ENCODE measurements around the gene PITPNC1. TPM values are rescaled to one million over a fixed set of nuclear protein-coding genes. Genes with fewer than 3 reads are reported as not detected.

Gene PITPNC1
- total and polyA plus RNA-seq, 7 donors = 3.0 to 15.7 (median 5.6) TPM

GRCh38 chr17:67518876-67519275, 141.8 kb downstream of the PITPNC1 start:
- DNase-seq = no peak
- Histone ChIP-seq H3K9me3 (no peaks in the 10 kb centered on the region), H3K27me3 (no peaks in the 10 kb centered on the region), H3K4me1 (peaks cover 0 to 13% (median 12%) of the 10 kb centered on the region in 4 donors), H3K36me3 (no peaks in the 10 kb centered on the region), H3K27ac (no peak overlapping the region), H3K4me3 (no peak overlapping the region)
- intact Hi-C loops (cut with DNase I) = no loop called here
- TF ChIP-seq POLR2A (IDR thresholded peaks at IDR 0.05) (no peak), EP300 (IDR thresholded peaks at IDR 0.05) (no peak), POLR2AphosphoS5 (IDR thresholded peaks at IDR 0.05) (no peak)
- TF ChIP-seq, protein P1, sequence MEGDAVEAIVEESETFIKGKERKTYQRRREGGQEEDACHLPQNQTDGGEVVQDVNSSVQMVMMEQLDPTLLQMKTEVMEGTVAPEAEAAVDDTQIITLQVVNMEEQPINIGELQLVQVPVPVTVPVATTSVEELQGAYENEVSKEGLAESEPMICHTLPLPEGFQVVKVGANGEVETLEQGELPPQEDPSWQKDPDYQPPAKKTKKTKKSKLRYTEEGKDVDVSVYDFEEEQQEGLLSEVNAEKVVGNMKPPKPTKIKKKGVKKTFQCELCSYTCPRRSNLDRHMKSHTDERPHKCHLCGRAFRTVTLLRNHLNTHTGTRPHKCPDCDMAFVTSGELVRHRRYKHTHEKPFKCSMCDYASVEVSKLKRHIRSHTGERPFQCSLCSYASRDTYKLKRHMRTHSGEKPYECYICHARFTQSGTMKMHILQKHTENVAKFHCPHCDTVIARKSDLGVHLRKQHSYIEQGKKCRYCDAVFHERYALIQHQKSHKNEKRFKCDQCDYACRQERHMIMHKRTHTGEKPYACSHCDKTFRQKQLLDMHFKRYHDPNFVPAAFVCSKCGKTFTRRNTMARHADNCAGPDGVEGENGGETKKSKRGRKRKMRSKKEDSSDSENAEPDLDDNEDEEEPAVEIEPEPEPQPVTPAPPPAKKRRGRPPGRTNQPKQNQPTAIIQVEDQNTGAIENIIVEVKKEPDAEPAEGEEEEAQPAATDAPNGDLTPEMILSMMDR (IDR thresholded peaks at IDR 0.05) = no peak
- WGBS, 2 donors = 99% methylated on average over 3 of the region's 3 CpGs

- H3K9me3 ChIP-seq = no peaks in the 10 kb centered on the region
- H3K4me3 ChIP-seq = no peak overlapping the region
- 78 to 85% methylated on average over 5 of the region's 5 CpGs for WGBS, 2 donors
- no peaks in the 10 kb centered on the region for H3K27me3 ChIP-seq
- intact Hi-C loops (cut with DNase I) = no loop called here
- TF ChIP-seq, protein P1 (IDR thresholded peaks at IDR 0.05) = no peak
- no peak for TF ChIP-seq EP300 (IDR thresholded peaks at IDR 0.05)
- TF ChIP-seq POLR2A (IDR thresholded peaks at IDR 0.05) = no peak
- TF ChIP-seq POLR2AphosphoS5 (IDR thresholded peaks at IDR 0.05) = no peak
- no peaks in the 10 kb centered on the region for H3K36me3 ChIP-seq
- DNase-seq = no peak
- H3K27ac ChIP-seq = peak overlapping the region in 2 of 4 donors; percentile 24 to 34
- H3K4me1 ChIP-seq = peaks cover 0 to 12% (median 8%) of the 10 kb centered on the region in 4 donors
These were observed 142.7 kb downstream of the PITPNC1 start for GRCh38 chr17:67519801-67520251.

GRCh38 chr17:67520252-67520906, 143.3 kb downstream of the PITPNC1 start:
- peak; percentile 87 for DNase-seq
- peaks cover 0 to 7% (median 2%) of the 10 kb centered on the region in 4 donors for H3K4me1 ChIP-seq
- peak overlapping the region in 3 of 4 donors; percentile 24 to 41 (median 34) for H3K27ac ChIP-seq
- intact Hi-C loops (cut with DNase I) = no loop called here
- no peaks in the 10 kb centered on the region for H3K27me3 ChIP-seq
- no peak overlapping the region for H3K4me3 ChIP-seq
- no peak for TF ChIP-seq EP300 (IDR thresholded peaks at IDR 0.05)
- no peak for TF ChIP-seq POLR2A (IDR thresholded peaks at IDR 0.05)
- TF ChIP-seq, protein P1 (IDR thresholded peaks at IDR 0.05) = no peak
- peak in 2 of 4 donors; percentile 21 to 44 for TF ChIP-seq POLR2AphosphoS5 (IDR thresholded peaks at IDR 0.05)
- no peaks in the 10 kb centered on the region for H3K9me3 ChIP-seq
- H3K36me3 ChIP-seq = no peaks in the 10 kb centered on the region
- 52 to 79% methylated on average over 13 of the region's 13 CpGs for WGBS, 2 donors

DNA sequence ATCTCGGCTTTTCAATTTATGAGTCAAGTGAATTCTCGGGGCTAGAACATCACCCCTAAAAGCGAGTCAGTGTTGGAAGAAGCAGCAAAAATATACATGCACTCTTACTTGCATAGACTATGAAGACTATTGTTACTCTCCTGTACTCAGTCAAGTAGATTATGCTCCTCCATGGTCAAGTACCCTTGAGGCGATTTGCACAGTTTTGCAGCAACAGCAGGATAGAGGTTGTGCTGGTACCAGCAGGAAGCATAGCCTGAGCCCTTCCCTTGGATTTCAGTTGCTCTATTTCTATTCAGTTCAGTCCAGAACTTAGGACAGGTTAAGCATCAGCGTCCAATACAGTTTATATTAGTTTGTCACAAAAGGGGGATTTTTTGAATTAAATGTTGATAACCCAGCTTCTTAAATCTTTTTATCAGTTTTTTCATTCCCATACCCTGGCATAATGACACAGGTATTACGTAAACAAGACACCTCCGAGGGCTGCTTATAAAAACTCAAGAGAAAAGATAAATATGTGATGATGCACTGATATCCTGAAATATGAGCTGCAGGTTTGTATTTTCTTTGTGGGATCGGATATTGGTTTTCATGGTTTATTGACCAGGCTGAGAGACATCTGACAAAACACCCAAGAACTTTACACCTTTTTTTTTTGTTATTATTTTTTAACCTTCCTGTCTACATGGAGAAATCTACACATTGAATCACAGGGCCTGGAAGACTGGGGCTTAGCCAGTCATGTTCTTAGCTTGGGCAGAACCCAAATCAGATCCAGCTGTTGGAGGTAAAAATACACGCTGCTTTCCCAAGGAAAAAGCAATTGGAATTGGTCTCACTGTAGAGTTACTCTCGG, 144.1 kb downstream of the PITPNC1 start:
- Histone ChIP-seq H3K4me1 (no peaks in the 10 kb centered on the region), H3K27me3 (no peaks in the 10 kb centered on the region), H3K9me3 (no peaks in the 10 kb centered on the region), H3K36me3 (no peaks in the 10 kb centered on the region), H3K27ac (peak overlapping the region in 3 of 4 donors; percentile 16 to 41 (median 34)), H3K4me3 (no peak overlapping the region)
- TF ChIP-seq, protein P1 (IDR thresholded peaks at IDR 0.05) = no peak
- TF ChIP-seq POLR2AphosphoS5 (IDR thresholded peaks at IDR 0.05) (no peak), EP300 (IDR thresholded peaks at IDR 0.05) (no peak), POLR2A (IDR thresholded peaks at IDR 0.05) (no peak)
- WGBS, 2 donors = 83 to 86% methylated on average over 10 of the region's 10 CpGs
- intact Hi-C loops (cut with DNase I) = no loop called here
- DNase-seq = no peak
